ENCODE data around the gene OR2D3.
"Not testable (repeated sequence)": the region's sequence is repeated elsewhere in the genome, so short reads cannot be mapped to it uniquely, and the experiment has no call there.

OR2D3 gene

GRCh38 chr11:6962141-6962540, 41.3 kb downstream of the OR2D3 start:
- Mint-ChIP-seq H3K27me3 (ENCODE audit: low read depth, poor library complexity) (no peaks in the 10 kb centered on the region), H3K4me3 (no peak overlapping the region), H3K27ac (no peak overlapping the region), H3K36me3 (ENCODE audit: low read depth) (peaks cover 7% of the 10 kb centered on the region), H3K4me1 (no peaks in the 10 kb centered on the region), H3K9me3 (peaks cover 8% of the 10 kb centered on the region)
- no peak for DNase-seq
- TF ChIP-seq CTCF (IDR thresholded peaks at IDR 0.05): no peak

GRCh38 chr11:6962673-6963072, 41.9 kb downstream of the OR2D3 start:
- Mint-ChIP-seq H3K27ac (no peak overlapping the region), H3K4me3 (no peak overlapping the region), H3K27me3 (ENCODE audit: low read depth, poor library complexity) (no peaks in the 10 kb centered on the region), H3K9me3 (peaks cover 13% of the 10 kb centered on the region), H3K36me3 (ENCODE audit: low read depth) (peaks cover 7% of the 10 kb centered on the region), H3K4me1 (no peaks in the 10 kb centered on the region)
- no peak for TF ChIP-seq CTCF (IDR thresholded peaks at IDR 0.05)
- DNase-seq: no peak

- DNase-seq: no peak
- H3K4me3 Mint-ChIP-seq: no peak overlapping the region
- H3K27me3 Mint-ChIP-seq (ENCODE audit: low read depth, poor library complexity): peaks cover 8% of the 10 kb centered on the region
- H3K27ac Mint-ChIP-seq: no peak overlapping the region
- peaks cover 11% of the 10 kb centered on the region for H3K4me1 Mint-ChIP-seq
- H3K9me3 Mint-ChIP-seq: peaks cover 27% of the 10 kb centered on the region
- TF ChIP-seq CTCF (IDR thresholded peaks at IDR 0.05): no peak
- H3K36me3 Mint-ChIP-seq (ENCODE audit: low read depth): peaks cover 19% of the 10 kb centered on the region
Measured at GRCh38 chr11:6968816-6969215, 48.0 kb downstream of the OR2D3 start.

- H3K36me3 Mint-ChIP-seq (ENCODE audit: low read depth): peaks cover 19% of the 10 kb centered on the region
- H3K4me1 Mint-ChIP-seq: peaks cover 11% of the 10 kb centered on the region
- H3K27ac Mint-ChIP-seq: peak overlapping the region; percentile 44
- H3K4me3 Mint-ChIP-seq; H3K27me3 Mint-ChIP-seq (ENCODE audit: low read depth, poor library complexity): not testable (repeated sequence)
- H3K9me3 Mint-ChIP-seq: peaks cover 27% of the 10 kb centered on the region
- DNase-seq: peak; percentile 28
Measured at GRCh38 chr11:6969854-6970253, 49.1 kb downstream of the OR2D3 start.
